HG02678 (cell line): Measurements from ENCODE around the gene FAM114A1.
A peak's percentile ranks its signal among the peaks of the same experiment; 100 is the strongest.
"Not testable (repeated sequence)": the region's sequence is repeated elsewhere in the genome, so short reads cannot be mapped to it uniquely, and the experiment has no call there.

Experiments used
- ATAC-seq: cut with Tn5 transposase; IDR thresholded peaks from one replicate; pipeline ENCODE4 v1.9.1; 2021; ENCODE audit warnings: mild to moderate bottlenecking, moderate library complexity; ENCODE audit not compliant: unreplicated experiment

The FAM114A1 gene

GRCh38 chr4:38959248-38959647, 91.6 kb downstream of the FAM114A1 start:
- not testable (repeated sequence) for ATAC-seq

- ATAC-seq, result no peak
Observed at GRCh38 chr4:38964942-38965775, 97.6 kb downstream of the FAM114A1 start.

- ATAC-seq, result no peak
Observed at GRCh38 chr4:38965866-38966265, 98.3 kb downstream of the FAM114A1 start.

GRCh38 chr4:38967260-38968095, 99.9 kb downstream of the FAM114A1 start:
- ATAC-seq, result no peak

- ATAC-seq, result no peak
Observed at GRCh38 chr4:38968668-38969067, 101.1 kb downstream of the FAM114A1 start.

- no peak for ATAC-seq
Observed at GRCh38 chr4:38976308-38976707, 108.7 kb downstream of the FAM114A1 start.

GRCh38 chr4:38979081-38979480, 111.5 kb downstream of the FAM114A1 start:
- no peak for ATAC-seq

GRCh38 chr4:38979511-38980230, 112.1 kb downstream of the FAM114A1 start:
- no peak for ATAC-seq

GRCh38 chr4:38980903-38981676, 113.5 kb downstream of the FAM114A1 start:
- ATAC-seq, result peak; percentile 42

GRCh38 chr4:38982361-38983095, 114.9 kb downstream of the FAM114A1 start:
- no peak for ATAC-seq

- ATAC-seq, result no peak
Observed at GRCh38 chr4:38983291-38983690, 115.7 kb downstream of the FAM114A1 start.

- no peak for ATAC-seq
Observed at GRCh38 chr4:38983787-38984598, 116.4 kb downstream of the FAM114A1 start.

GRCh38 chr4:38985410-38986100, 117.9 kb downstream of the FAM114A1 start:
- no peak for ATAC-seq

- ATAC-seq, result no peak
Observed at GRCh38 chr4:38987491-38987890, 119.9 kb downstream of the FAM114A1 start.

GRCh38 chr4:38988353-38988752, 120.7 kb downstream of the FAM114A1 start:
- ATAC-seq, result not testable (repeated sequence)

GRCh38 chr4:38989487-38989886, 121.9 kb downstream of the FAM114A1 start:
- no peak for ATAC-seq

GRCh38 chr4:38990241-38990640, 122.6 kb downstream of the FAM114A1 start:
- no peak for ATAC-seq

- ATAC-seq, result no peak
Observed at GRCh38 chr4:38993683-38994082, 126.1 kb downstream of the FAM114A1 start.
